Measurements from ENCODE around the gene FHIT. TPM values are rescaled to one million over a fixed set of nuclear protein-coding genes. Genes with fewer than 3 reads are reported as not detected.

FHIT gene
- total and polyA plus RNA-seq, 2 of the 4 experiments (the other 2 are of a cell fraction): 0.07 TPM; not detected in 1

GRCh38 chr3:60085649-60086048 is 1165.6 kb downstream of the FHIT start:
- H2AK9ac ChIP-seq (replicated peaks; ENCODE audit: low read depth, low read length, poor library complexity): no peak overlapping the region
- in situ Hi-C loops (cut with MboI; ENCODE audit: low sequenced_read_pairs): no loop called here

More at GRCh38 chr3:60085649-60086048, 1165.6 kb downstream of the FHIT start:
- Histone ChIP-seq H3K4me1 (ENCODE audit: control insufficient read depth, insufficient read depth, low read length) (no peaks in the 10 kb centered on the region; the same call in 1 of the 2 replicates), H3K36me3 (ENCODE audit: control insufficient read depth, insufficient read depth, low read length) (no peaks in the 10 kb centered on the region), H2BK5ac (ENCODE audit: low read depth, low read length, poor library complexity, severe bottlenecking) (no peak overlapping the region), H3K4me2 (ENCODE audit: low read depth, low read length) (no peak overlapping the region), H2BK120ac (ENCODE audit: low read depth, low read length) (no peak overlapping the region), H2BK20ac (ENCODE audit: low read depth, low read length) (no peak overlapping the region), H3K27me3 (ENCODE audit: control insufficient read depth, insufficient read depth, low read length) (no peaks in the 10 kb centered on the region), H3K9me3 (ENCODE audit: control insufficient read depth, insufficient read depth, low read length) (peaks cover 2% of the 10 kb centered on the region; the same call in 1 of the 2 replicates), H3K9me1 (ENCODE audit: insufficient read depth, low read length) (no peaks in the 10 kb centered on the region), H2BK15ac (ENCODE audit: low read depth, low read length) (no peak overlapping the region), H4K20me1 (ENCODE audit: insufficient read depth, low read length) (no peaks in the 10 kb centered on the region), H3K9ac (ENCODE audit: low read depth, low read length) (no peak overlapping the region), H3K18ac (ENCODE audit: low read depth, low read length) (no peak overlapping the region), H2AFZ (replicated peaks; ENCODE audit: low read length, poor library complexity) (no peak overlapping the region), H3K23ac (ENCODE audit: low read depth, low read length) (no peak overlapping the region), H3K14ac (replicated peaks; ENCODE audit: low read depth, low read length) (no peak overlapping the region), H3K4me3 (ENCODE audit: insufficient read depth, low read depth, low read length) (no peak overlapping the region), H3K4ac (ENCODE audit: low read depth, low read length) (no peak overlapping the region), H4K5ac (ENCODE audit: low read depth, low read length) (no peak overlapping the region), H4K91ac (ENCODE audit: insufficient read depth, low read depth, low read length) (no peak overlapping the region), H3K27ac (ENCODE audit: insufficient read depth, low read length) (no peak overlapping the region), H3K79me1 (ENCODE audit: low read depth in 1 of 2, low read length in 2 of 2) (no peaks in the 10 kb centered on the region), H2AK5ac (ENCODE audit: low read depth, low read length) (no peak overlapping the region), H4K8ac (ENCODE audit: low read depth in 2 of 2, low read length in 2 of 2) (no peak overlapping the region), H3K56ac (ENCODE audit: extremely low read depth, insufficient read depth, low read length) (no peak overlapping the region)
- ATAC-seq (ENCODE audit: low read depth): no peak
- intact Hi-C loops (cut with micrococcal nuclease): no loop called here
- DNase-seq: no peak
- dilution Hi-C loops (cut with HindIII; ENCODE audit: low sequenced_read_pairs, unreplicated experiment): no loop called here
- TF ChIP-seq, protein P1, sequence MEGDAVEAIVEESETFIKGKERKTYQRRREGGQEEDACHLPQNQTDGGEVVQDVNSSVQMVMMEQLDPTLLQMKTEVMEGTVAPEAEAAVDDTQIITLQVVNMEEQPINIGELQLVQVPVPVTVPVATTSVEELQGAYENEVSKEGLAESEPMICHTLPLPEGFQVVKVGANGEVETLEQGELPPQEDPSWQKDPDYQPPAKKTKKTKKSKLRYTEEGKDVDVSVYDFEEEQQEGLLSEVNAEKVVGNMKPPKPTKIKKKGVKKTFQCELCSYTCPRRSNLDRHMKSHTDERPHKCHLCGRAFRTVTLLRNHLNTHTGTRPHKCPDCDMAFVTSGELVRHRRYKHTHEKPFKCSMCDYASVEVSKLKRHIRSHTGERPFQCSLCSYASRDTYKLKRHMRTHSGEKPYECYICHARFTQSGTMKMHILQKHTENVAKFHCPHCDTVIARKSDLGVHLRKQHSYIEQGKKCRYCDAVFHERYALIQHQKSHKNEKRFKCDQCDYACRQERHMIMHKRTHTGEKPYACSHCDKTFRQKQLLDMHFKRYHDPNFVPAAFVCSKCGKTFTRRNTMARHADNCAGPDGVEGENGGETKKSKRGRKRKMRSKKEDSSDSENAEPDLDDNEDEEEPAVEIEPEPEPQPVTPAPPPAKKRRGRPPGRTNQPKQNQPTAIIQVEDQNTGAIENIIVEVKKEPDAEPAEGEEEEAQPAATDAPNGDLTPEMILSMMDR (conservative IDR thresholded peaks at IDR 0.05; ENCODE audit: low read depth, low read length): no peak
- POLR2A ChIA-PET (ENCODE audit: unreplicated experiment): no interaction called here
- BruUV-seq (replicated peaks): no TSS peak
- CTCF ChIA-PET: no interaction called here
